Measurements from ENCODE around the gene LCLAT1. TPM values are rescaled to one million over a fixed set of nuclear protein-coding genes. Genes with fewer than 3 reads are reported as not detected.

The LCLAT1 gene
- total and polyA plus RNA-seq, 2 donors = 4.5 to 22.8 TPM

DNA sequence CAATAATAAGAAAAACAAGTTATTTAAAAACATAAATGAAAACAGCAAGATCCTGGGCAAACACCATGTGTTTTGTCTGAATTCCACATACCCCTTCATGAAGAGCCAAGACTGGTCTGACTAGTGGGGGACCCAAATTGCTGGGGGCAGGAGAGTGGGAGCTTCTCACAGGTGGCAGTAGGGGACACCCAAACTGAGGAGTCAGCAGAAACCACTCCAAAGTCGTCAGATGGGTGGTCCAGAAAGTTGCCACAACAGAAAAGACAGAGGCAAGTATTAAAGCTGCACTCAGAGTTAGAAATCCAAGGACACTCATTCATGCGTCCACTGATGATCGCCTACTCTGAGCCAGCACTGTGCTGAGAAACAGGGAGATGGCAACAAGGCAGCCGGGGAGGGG, 12.3 kb upstream of the LCLAT1 start:
- DNase-seq (ENCODE audit: extremely low spot score) = no peak
- WGBS = 92% methylated on average over 4 of the region's 4 CpGs

DNA sequence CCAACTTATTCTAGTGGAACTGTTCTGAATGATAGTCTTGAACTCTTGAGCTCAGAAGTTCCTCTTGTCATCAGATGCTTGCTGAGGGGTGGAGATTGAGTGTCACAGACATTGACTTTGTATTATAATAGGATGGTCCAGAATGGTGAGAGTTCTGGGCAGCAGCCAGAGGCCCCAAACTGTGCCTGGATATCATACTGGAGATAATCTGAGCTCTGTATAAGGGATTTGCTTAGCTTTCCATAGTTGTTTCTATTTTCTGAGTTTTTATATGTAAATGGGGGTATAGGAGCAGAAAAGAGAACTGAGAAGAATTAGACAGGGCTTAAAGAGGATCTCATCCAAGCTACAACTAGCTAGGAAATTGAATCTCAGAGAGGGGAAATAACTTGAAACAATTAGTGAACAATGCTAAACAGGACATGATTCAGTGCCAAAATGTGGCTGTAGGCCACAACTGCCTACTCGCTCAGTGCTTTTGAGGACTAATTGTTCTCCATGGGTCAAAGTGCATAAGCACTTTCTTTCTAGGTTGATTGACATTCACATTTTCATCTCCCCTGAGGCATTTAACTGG, 10.1 kb upstream of the LCLAT1 start:
- no peak for DNase-seq (ENCODE audit: extremely low spot score)
- Histone ChIP-seq H3K4me1 (ENCODE audit: insufficient read depth) (no peaks in the 10 kb centered on the region), H3K27ac (ENCODE audit: low read depth) (no peak overlapping the region), H3K4me3 (ENCODE audit: low read depth, low read length) (no peak overlapping the region), H3K36me3 (ENCODE audit: insufficient read depth) (no peaks in the 10 kb centered on the region)
- 79% methylated on average over 1 of the region's 1 CpG for WGBS

More for the DNA sequence above, 12.3 kb upstream of the LCLAT1 start:
- H3K36me3 ChIP-seq (ENCODE audit: insufficient read depth) = no peaks in the 10 kb centered on the region
- no peaks in the 10 kb centered on the region for H3K4me1 ChIP-seq (ENCODE audit: insufficient read depth)
- no peak overlapping the region for H3K27ac ChIP-seq (ENCODE audit: low read depth)
- H3K4me3 ChIP-seq (ENCODE audit: low read depth, low read length) = no peak overlapping the region

DNA sequence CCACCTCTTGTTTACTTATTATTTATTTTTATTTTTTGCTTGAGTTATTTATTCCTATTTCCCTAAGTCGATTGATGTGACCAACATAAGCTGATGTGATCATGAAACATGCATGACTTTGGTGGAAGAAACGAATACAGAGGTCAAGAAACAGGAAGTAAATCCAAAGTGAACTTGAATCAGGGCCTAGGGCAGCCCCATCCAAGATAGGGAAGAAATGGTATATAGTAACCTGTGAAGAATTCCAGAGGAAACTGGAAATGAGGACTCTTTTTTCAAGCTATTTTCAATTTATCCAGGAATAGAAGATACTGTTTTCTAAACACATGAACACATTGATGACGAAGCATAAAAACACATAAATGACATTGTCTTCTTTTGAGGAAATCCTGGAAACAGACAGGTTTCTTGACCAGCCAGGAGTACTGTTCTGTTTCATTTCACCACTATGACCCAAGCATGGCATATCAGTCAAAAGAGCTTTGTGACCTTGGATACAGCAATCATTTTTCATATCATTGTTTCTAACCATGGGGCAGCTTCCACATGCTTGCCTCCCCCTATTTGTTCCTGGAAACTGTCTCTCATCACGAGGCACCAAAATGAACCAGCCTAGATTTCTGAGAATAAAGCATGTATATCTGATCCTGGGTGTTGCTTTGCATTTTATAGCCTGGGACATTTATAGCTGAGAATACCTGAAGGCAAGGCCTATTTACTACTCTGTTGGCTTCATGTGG, 9.1 kb upstream of the LCLAT1 start:
- no peak overlapping the region for H3K4me3 ChIP-seq (ENCODE audit: low read depth, low read length)
- H3K36me3 ChIP-seq (ENCODE audit: insufficient read depth) = no peaks in the 10 kb centered on the region
- no peak overlapping the region for H3K27ac ChIP-seq (ENCODE audit: low read depth)
- H3K4me1 ChIP-seq (ENCODE audit: insufficient read depth) = no peaks in the 10 kb centered on the region
- 78% methylated on average over 4 of the region's 4 CpGs for WGBS
- no peak for DNase-seq (ENCODE audit: extremely low spot score)

DNA sequence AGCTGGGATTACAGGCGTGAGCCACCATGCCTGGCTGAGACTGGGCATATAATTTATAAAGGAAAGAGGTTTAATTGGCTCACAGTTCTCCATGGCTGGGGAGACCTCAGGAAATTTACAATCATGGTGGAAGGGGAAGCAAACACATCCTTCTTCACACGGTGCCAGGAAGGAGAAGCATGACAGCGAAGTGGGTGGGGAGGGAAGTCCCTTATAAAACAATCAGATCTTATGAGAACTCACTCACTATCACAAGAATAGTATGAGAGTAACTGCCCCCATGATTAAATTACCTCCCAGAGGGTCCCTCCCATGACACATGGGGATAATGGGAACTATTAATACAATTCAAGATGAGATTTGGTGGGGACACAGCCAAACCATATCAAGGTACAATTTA, 7.8 kb upstream of the LCLAT1 start:
- H3K4me3 ChIP-seq (ENCODE audit: low read depth, low read length) = no peak overlapping the region
- H3K4me1 ChIP-seq (ENCODE audit: insufficient read depth) = no peaks in the 10 kb centered on the region
- DNase-seq (ENCODE audit: extremely low spot score) = no peak
- no peak overlapping the region for H3K27ac ChIP-seq (ENCODE audit: low read depth)
- H3K36me3 ChIP-seq (ENCODE audit: insufficient read depth) = no peaks in the 10 kb centered on the region
- WGBS = 91% methylated on average over 3 of the region's 3 CpGs

DNA sequence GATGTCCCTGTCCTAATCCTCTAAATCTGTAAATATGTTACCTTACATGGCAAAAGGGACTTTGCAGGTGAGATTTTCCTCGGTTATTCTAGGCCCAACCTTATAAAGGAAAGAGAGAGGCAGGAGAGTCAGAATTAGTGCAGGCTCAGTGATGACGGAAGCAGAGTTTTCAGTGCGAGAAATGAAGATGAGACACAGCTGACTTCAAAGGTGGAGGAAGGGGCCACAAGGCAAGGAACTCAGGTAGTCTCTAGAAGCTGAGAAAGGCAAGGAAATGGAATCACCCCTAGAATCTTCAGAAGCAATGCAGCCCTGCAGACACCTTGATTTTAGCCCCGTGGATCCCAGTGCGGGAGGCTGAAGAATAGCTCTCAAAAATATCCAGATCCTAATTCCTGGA, 7.2 kb upstream of the LCLAT1 start:
- Histone ChIP-seq H3K4me3 (ENCODE audit: low read depth, low read length) (no peak overlapping the region), H3K4me1 (ENCODE audit: insufficient read depth) (no peaks in the 10 kb centered on the region), H3K36me3 (ENCODE audit: insufficient read depth) (no peaks in the 10 kb centered on the region), H3K27ac (ENCODE audit: low read depth) (no peak overlapping the region)
- DNase-seq (ENCODE audit: extremely low spot score) = no peak
- 92% methylated on average over 5 of the region's 5 CpGs for WGBS

DNA sequence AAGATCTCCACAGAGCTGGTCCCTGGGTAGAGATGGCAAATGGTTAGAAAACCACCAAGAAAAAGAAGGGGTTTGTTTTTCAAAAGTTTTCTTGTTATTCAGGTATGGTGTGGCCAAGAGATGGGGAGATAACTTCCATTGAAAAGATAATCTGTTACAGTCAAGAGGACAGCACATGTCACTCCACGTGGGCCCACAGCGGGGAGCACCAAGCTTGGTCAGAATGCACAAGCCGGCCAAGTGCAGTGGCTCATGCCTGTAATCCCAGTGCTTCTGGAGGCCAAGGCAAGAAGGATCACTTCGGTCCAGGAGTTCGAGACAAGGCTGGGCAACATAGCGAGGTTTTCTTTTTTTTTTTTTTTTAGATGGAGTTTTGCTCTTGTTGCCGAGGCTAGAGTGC, 6.0 kb upstream of the LCLAT1 start:
- no peak for DNase-seq (ENCODE audit: extremely low spot score)
- Histone ChIP-seq H3K36me3 (ENCODE audit: insufficient read depth) (no peaks in the 10 kb centered on the region), H3K4me1 (ENCODE audit: insufficient read depth) (no peaks in the 10 kb centered on the region), H3K4me3 (ENCODE audit: low read depth, low read length) (no peak overlapping the region), H3K27ac (ENCODE audit: low read depth) (no peak overlapping the region)
- 95% methylated on average over 7 of the region's 7 CpGs for WGBS

DNA sequence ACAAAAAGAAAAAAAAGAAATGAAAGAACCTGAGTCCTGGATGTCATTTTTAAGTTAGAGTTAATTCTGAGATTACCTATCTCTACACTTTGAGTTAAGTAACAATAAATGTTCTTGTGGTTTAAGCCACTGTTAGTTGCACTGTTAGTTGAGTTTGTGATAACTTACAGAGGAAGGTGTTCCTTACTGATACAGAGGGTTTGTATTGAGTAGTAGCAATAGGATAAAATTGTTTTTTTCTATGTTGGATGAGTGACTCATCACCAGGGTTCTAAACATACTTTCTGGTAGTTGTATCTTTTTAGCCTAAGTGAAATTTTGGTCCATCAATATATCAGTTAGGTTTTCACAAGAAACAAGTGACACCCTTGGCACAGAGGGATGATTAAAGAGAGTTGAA, 4.0 kb upstream of the LCLAT1 start:
- H3K27ac ChIP-seq (ENCODE audit: low read depth) = no peak overlapping the region
- no peaks in the 10 kb centered on the region for H3K36me3 ChIP-seq (ENCODE audit: insufficient read depth)
- no peaks in the 10 kb centered on the region for H3K4me1 ChIP-seq (ENCODE audit: insufficient read depth)
- no peak for DNase-seq (ENCODE audit: extremely low spot score)
- no peak overlapping the region for H3K4me3 ChIP-seq (ENCODE audit: low read depth, low read length)

DNA sequence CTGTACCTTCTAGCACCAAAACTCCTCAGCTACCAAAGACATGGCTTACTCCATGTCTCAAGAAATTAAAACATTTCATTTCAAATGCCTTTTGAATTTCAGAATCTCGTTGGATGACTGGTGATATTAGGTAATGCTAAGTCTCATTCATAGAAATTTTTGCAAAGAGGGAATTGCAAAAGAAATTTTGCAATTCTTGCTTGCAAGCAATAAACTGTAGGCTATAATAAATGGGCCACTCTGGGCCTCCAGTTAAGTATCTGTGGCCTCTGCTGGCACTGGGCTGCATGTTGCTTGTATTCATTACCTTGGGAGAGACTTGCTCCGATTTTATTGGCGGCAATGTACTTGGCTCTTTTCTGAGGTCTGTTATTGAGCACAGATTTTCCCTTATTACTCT, 2.8 kb upstream of the LCLAT1 start:
- Histone ChIP-seq H3K4me1 (ENCODE audit: insufficient read depth) (no peaks in the 10 kb centered on the region), H3K27ac (ENCODE audit: low read depth) (no peak overlapping the region), H3K4me3 (ENCODE audit: low read depth, low read length) (no peak overlapping the region), H3K36me3 (ENCODE audit: insufficient read depth) (no peaks in the 10 kb centered on the region)
- WGBS = 66% methylated on average over 3 of the region's 3 CpGs
- DNase-seq (ENCODE audit: extremely low spot score) = no peak

DNA sequence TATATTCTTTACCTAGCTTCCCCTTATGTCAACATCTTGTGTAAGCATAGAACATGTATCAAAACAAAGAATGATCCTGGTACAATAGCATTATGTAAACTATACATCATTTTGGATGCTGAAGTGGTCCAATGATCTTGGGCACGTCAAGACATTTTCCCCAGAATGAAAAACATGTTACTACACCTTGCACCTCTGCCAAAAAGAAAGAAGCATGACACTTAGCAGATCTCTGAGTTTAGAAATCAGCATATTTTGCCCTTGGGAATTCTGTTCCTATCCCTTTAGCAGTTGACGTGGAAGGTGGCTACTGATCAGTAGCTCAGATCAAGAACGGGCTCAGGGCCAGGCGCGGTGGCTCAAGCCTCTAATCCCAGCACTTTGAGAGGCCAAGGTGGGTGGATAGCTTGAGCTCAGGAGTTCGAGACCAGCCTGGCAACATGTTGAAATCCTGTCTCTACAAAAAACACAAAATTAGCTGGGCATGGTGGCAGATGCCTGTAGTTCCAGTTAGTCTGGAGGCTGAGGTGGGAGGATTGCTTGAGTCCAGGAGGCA, 1.7 kb upstream of the LCLAT1 start:
- 75% methylated on average over 6 of the region's 6 CpGs for WGBS
- H3K4me1 ChIP-seq (ENCODE audit: insufficient read depth) = no peaks in the 10 kb centered on the region
- no peak for DNase-seq (ENCODE audit: extremely low spot score)
- H3K36me3 ChIP-seq (ENCODE audit: insufficient read depth) = no peaks in the 10 kb centered on the region
- no peak overlapping the region for H3K27ac ChIP-seq (ENCODE audit: low read depth)
- H3K4me3 ChIP-seq (ENCODE audit: low read depth, low read length) = no peak overlapping the region

DNA sequence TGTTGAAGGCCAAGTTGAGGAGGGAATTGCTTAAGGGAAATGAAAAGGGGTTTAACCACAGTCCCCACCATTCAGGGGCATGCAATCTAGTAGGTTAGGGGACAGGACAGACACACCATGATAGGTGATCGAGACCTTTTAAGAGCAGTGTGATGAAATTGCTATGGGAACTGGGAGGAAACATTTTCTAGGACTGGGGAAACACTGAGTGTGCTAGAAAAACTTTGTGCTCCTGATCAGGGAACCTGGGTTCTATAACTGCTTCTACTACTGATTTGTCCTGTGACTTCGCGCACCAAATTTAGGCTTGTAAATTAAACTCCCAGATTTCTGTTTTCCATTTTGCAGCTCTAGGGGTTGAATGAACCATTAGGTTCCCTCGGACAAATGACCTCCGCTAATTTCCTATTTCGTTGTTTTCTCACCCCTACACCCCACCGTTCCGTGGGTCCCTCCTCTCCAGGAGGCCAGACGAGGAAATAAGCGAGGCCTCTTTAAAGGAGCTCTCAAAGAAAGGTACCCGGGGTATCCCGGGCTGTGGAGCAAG, 371 bp upstream of the LCLAT1 start:
- 3% methylated on average over 12 of the region's 12 CpGs for WGBS
- no peaks in the 10 kb centered on the region for H3K4me1 ChIP-seq (ENCODE audit: insufficient read depth)
- no peaks in the 10 kb centered on the region for H3K36me3 ChIP-seq (ENCODE audit: insufficient read depth)
- peak overlapping the region; percentile 28 for H3K27ac ChIP-seq (ENCODE audit: low read depth)
- peak overlapping the region; percentile 91 for H3K4me3 ChIP-seq (ENCODE audit: low read depth, low read length)
- DNase-seq (ENCODE audit: extremely low spot score) = no peak

DNA sequence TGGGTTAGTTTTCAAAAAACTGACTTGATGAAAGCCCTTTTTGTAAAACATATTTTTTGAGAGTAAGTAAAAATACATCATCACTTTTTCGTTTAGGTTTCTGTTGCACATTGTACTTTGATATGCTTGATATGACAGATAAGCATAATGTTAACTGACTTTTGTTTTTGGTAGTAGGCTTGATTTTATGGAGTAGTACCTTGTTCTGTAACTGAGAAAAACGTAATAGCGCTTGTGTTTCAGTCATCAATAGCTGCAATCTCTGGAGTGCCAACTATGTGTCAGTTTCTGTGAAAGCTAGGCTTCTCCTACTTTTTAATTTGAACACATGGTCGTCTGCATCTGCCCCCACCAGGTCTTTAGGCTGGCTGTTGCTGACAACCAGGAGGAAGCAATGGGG, 1.3 kb downstream of the LCLAT1 start:
- Histone ChIP-seq H3K27ac (ENCODE audit: low read depth) (no peak overlapping the region), H3K4me1 (ENCODE audit: insufficient read depth) (no peaks in the 10 kb centered on the region), H3K36me3 (ENCODE audit: insufficient read depth) (no peaks in the 10 kb centered on the region), H3K4me3 (ENCODE audit: low read depth, low read length) (no peak overlapping the region)
- WGBS = 64% methylated on average over 4 of the region's 4 CpGs
- DNase-seq (ENCODE audit: extremely low spot score) = no peak

DNA sequence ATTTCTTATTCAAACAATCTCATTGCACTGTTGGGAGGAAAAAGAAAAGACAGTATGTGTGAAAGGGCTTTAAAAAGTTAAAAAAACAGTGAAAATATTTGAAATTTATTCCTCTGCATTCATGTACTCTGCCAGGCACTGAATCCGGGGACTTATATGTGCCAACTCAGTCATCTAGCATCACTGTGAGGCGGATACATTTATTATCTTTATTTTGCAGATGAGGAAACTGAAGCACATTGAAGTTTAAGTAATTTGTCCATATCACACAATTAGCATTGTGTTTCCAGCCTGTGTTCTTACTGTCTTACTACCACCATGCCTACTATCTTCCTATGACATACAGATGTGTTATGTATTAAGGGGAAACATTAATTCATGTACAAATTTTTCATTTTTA, 1.8 kb downstream of the LCLAT1 start:
- H3K36me3 ChIP-seq (ENCODE audit: insufficient read depth) = no peaks in the 10 kb centered on the region
- 92% methylated on average over 2 of the region's 2 CpGs for WGBS
- no peak overlapping the region for H3K27ac ChIP-seq (ENCODE audit: low read depth)
- H3K4me3 ChIP-seq (ENCODE audit: low read depth, low read length) = no peak overlapping the region
- no peak for DNase-seq (ENCODE audit: extremely low spot score)
- no peaks in the 10 kb centered on the region for H3K4me1 ChIP-seq (ENCODE audit: insufficient read depth)

DNA sequence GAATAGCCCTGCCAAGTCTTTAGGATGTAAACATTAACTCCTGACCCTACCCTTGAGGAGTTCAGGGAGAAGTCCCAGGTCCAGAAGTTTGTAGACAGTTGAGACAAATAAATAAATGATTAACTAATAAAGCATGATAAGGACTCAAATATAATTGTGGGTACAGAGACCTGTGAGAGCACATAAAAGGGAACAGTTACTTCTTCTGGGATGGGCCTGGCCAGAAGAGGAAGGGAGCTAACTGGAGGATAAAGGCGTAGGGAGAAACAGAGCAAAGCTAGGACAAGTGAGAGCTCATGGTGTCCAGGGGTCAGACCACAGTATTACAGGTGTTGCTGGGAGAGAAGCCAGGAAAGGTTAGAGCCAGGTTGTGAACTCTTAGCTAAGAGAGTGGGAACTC, 3.0 kb downstream of the LCLAT1 start:
- Histone ChIP-seq H3K36me3 (ENCODE audit: insufficient read depth) (no peaks in the 10 kb centered on the region), H3K27ac (ENCODE audit: low read depth) (no peak overlapping the region), H3K4me3 (ENCODE audit: low read depth, low read length) (no peak overlapping the region), H3K4me1 (ENCODE audit: insufficient read depth) (no peaks in the 10 kb centered on the region)
- DNase-seq (ENCODE audit: extremely low spot score) = no peak
- WGBS = 100% methylated on average over 1 of the region's 1 CpG

DNA sequence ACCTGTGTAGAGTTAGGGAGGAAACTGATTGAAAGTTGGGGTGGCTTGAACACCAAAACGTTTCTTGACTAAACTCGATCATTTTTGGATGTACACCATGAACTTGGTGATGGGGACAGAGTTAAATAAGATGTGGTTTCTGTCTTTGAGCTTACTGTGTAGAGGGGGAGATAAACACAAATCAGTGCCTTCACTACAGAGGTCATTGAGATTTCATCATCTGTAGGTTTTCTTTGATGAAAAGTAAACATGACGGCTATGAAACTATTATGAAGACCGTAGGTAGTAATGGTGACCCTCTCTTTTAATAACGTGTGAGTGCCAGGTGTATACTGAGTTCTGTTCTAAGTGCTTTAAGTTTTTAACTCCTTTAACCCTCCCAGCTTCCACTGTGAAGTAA, 6.5 kb downstream of the LCLAT1 start:
- Histone ChIP-seq H3K4me1 (ENCODE audit: insufficient read depth) (no peaks in the 10 kb centered on the region), H3K36me3 (ENCODE audit: insufficient read depth) (no peaks in the 10 kb centered on the region), H3K27ac (ENCODE audit: low read depth) (no peak overlapping the region), H3K4me3 (ENCODE audit: low read depth, low read length) (no peak overlapping the region)
- no peak for DNase-seq (ENCODE audit: extremely low spot score)
- WGBS = 77% methylated on average over 5 of the region's 5 CpGs

Data from urinary bladder (tissue), 4 donors.